NCI-H146 treated with DMSO at 0.1 percent for 48 hours (cell line): ENCODE measurements around the gene LILRA6.

Experiments
- DNase-seq: peaks from one replicate; lab custom pipeline; 2025; ENCODE audit not compliant: unreplicated experiment; lab: John Stamatoyannopoulos, UW

Gene LILRA6

GRCh38 chr19:54188215-54188871 lies 54.2 kb downstream of the LILRA6 start:
- DNase-seq: no peak

DNA sequence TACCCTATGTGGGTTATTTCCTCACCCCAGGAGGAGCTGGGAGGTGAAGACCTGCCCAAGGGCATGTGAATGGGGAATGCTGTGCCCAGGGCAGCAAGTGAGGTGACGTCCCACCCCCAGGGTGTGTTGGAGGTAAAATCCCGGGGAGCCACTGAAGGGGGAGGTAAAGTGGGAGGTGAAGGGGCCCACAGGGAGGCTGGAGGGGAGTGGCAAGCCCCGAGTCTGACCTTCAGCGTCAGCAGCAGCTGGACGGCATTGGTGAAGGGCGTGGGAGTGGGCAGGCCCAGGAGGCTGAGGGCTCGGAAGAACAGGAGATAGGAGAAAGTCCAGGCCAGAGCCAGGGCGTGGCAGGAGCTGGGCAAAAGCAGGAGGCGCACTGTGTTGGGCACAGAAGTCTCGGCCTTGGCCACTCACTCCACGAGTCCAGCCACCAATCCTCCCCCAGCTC lies 55.6 kb downstream of the LILRA6 start:
- no peak for DNase-seq
